PC-9 (cell line): Measurements from ENCODE around the gene CA11. TPM values are rescaled to one million over a fixed set of nuclear protein-coding genes. Genes with fewer than 3 reads are reported as not detected.

Source experiments
- BruUV-seq: library from RNA; stranded (reverse); fragments of 400-500 nt; replicated peaks from 2 replicates; lab custom pipeline; 2021; lab: Mats Ljungman, UMichigan
- CTCF ChIA-PET: fragments of 300-600 bp; sonication (Branson Sonifier 250); formaldehyde crosslinking; loops from one replicate; lab custom pipeline; 2022; ENCODE audit warnings: antibody characterized with exemption; lab: Charles Lee
- POLR2A ChIA-PET: fragments of 300-600 bp; sonication (Branson Sonifier 250); formaldehyde crosslinking; loops from one replicate; lab custom pipeline; 2022; ENCODE audit warnings: antibody characterized with exemption; ENCODE audit not compliant: unreplicated experiment; lab: Charles Lee
- DNase-seq, 2 experiments: peaks; one replicate each; pipeline versions ENCODE4 v3.0.0 to v3.0.0-alpha.2; 2015 to 2022; ENCODE audit warnings: mixed read lengths in 1 of 2
- H2AFZ ChIP-seq: fragments of 200-600 bp; sonication (generic); 2 replicates; pipeline ENCODE4 v1.8.1; 2017; ENCODE audit warnings: antibody characterized with exemption
- H3F3A ChIP-seq: fragments of 200-600 bp; sonication (generic); 2 replicates; pipeline ENCODE4 v1.8.1; 2017; ENCODE audit warnings: antibody characterized with exemption, mild to moderate bottlenecking, low read depth; ENCODE audit not compliant: insufficient read depth
- H3K27ac ChIP-seq: fragments of 200-600 bp; sonication (generic); 2 replicates; pipeline ENCODE4 v1.6.1; 2016; ENCODE audit warnings: mixed run types
- H3K27me3 ChIP-seq: fragments of 200-600 bp; sonication (generic); 2 replicates; pipeline ENCODE4 v1.6.1; 2016; ENCODE audit warnings: low read depth, mixed run types; ENCODE audit not compliant: insufficient read depth
- H3K36me3 ChIP-seq: fragments of 200-600 bp; sonication (generic); 2 replicates; pipeline ENCODE4 v1.6.1; 2016; ENCODE audit warnings: low read depth, mixed run types
- H3K4me1 ChIP-seq: fragments of 200-600 bp; sonication (generic); replicated peaks from 2 replicates; pipeline ENCODE4 v1.6.1; 2016; ENCODE audit warnings: mixed run types; ENCODE audit not compliant: insufficient read depth
- H3K4me2 ChIP-seq: fragments of 200-600 bp; sonication (generic); 2 replicates; pipeline ENCODE4 v1.6.1; 2017; ENCODE audit warnings: mixed run types
- H3K4me3 ChIP-seq: fragments of 200-600 bp; sonication (generic); 2 replicates; pipeline ENCODE4 v1.6.1; 2016; ENCODE audit warnings: mixed run types
- H3K79me2 ChIP-seq: fragments of 200-600 bp; sonication (generic); 2 replicates; pipeline ENCODE4 v1.6.1; 2017; ENCODE audit warnings: low read depth, mixed run types
- H3K9me2 ChIP-seq: fragments of 200-600 bp; sonication (generic); 2 replicates; pipeline ENCODE4 v1.8.1; 2017; ENCODE audit warnings: mild to moderate bottlenecking; ENCODE audit not compliant: insufficient read depth
- H3K9me3 ChIP-seq: fragments of 200-600 bp; sonication (generic); 2 replicates; pipeline ENCODE4 v1.8.1; 2016; ENCODE audit warnings: low read depth; ENCODE audit not compliant: insufficient read depth
- H4K20me1 ChIP-seq: fragments of 200-600 bp; sonication (generic); 2 replicates; pipeline ENCODE4 v1.8.1; 2017; ENCODE audit not compliant: insufficient read depth
- CTCF ChIP-seq: fragments of 200-600 bp; sonication (generic); conservative IDR thresholded peaks from 2 replicates; pipeline ENCODE4 v1.6.1; 2017; ENCODE audit warnings: mixed run types, antibody characterized with exemption, mild to moderate bottlenecking, moderate library complexity
- EZH2 ChIP-seq: fragments of 200-600 bp; sonication (generic); IDR thresholded peaks from 2 replicates; pipeline ENCODE4 v1.8.0; 2017; ENCODE audit warnings: antibody characterized with exemption, low read depth
- intact Hi-C: fragments of 100-400 bp; cut with micrococcal nuclease; formaldehyde crosslinking; loops from one replicate; pipeline ENCODE4 v1.10.0; 2022; ENCODE audit not compliant: unreplicated experiment
- total RNA-seq: library from RNA; stranded (reverse); gene quantifications from 2 replicates; pipeline ENCODE4 v1.2.3, GENCODE V29; 2021

The CA11 gene
- total RNA-seq, 1 experiment from 2014 or later: 11.0 TPM

DNA sequence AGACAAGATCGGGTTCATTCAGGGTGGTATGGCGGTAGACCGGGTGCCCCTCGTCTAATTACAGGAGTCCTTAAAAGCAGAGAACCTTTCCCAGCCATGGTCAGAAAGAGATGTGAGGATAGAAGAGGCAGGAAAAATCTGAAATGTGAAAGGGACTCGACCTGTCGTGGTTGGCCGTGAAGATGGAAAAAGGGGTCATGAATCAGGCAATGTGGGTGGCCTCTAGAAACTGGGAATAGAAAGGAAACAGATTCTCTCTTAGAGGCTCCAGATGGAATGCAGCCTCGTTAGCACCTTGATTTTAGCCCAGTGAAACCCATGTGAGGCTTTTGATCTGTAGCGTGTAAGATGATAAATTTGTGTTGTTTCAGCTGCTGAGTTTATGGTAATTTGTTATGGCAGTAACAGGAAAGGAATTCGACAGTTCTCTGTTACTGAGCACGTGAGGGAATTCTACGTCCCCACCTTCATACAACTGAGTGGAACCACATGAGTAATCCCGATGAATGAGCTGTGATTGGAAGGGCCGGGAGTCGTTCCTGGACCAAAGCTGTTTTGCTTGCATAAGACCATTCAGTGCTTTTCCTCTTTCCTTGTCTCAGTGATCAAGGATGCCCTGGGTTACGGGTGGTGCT, 11.0 kb upstream of the CA11 start:
- H3F3A ChIP-seq: peaks cover 18% of the 10 kb centered on the region
- peak overlapping the region; percentile 8; the same call in 1 of the 2 replicates for H3K4me2 ChIP-seq
- DNase-seq: peak in 1 of 2 experiments; percentile 70
- no peaks in the 10 kb centered on the region for H3K79me2 ChIP-seq
- no peaks in the 10 kb centered on the region for H3K36me3 ChIP-seq
- no peaks in the 10 kb centered on the region for H3K9me3 ChIP-seq
- TF ChIP-seq CTCF: no peak
- TF ChIP-seq EZH2: no peak
- ChIA-PET POLR2A (interaction anchor here (0.7 kb wide), 1 partner anchor 546 kb away, joined by 18 read pairs; the partner anchor contains the start of gene PLA2G4C), CTCF (interaction anchor here (0.6 to 0.7 kb wide), 2 partner anchors 8 to 17 kb away, joined by 3 to 5 read pairs; no protein-coding TSS in a partner anchor)
- no peaks in the 10 kb centered on the region for H3K9me2 ChIP-seq
- H3K4me3 ChIP-seq: no peak overlapping the region
- intact Hi-C loops: no loop called here
- no peak overlapping the region for H2AFZ ChIP-seq
- H3K4me1 ChIP-seq: peaks cover 10% of the 10 kb centered on the region; the same call in 1 of the 2 replicates
- no TSS peak for BruUV-seq
- H3K27ac ChIP-seq: no peak overlapping the region
- no peaks in the 10 kb centered on the region for H3K27me3 ChIP-seq
- H4K20me1 ChIP-seq: no peaks in the 10 kb centered on the region

- H3K27me3 ChIP-seq: no peaks in the 10 kb centered on the region
- H3K27ac ChIP-seq: no peak overlapping the region
- H3F3A ChIP-seq: peaks cover 23% of the 10 kb centered on the region
- no peak overlapping the region for H3K4me2 ChIP-seq
- POLR2A ChIA-PET: no interaction called here
- intact Hi-C loops: no loop called here
- H2AFZ ChIP-seq: no peak overlapping the region
- TF ChIP-seq EZH2: no peak
- no peak for TF ChIP-seq CTCF
- H3K36me3 ChIP-seq: no peaks in the 10 kb centered on the region
- no peaks in the 10 kb centered on the region for H3K9me3 ChIP-seq
- no peaks in the 10 kb centered on the region for H4K20me1 ChIP-seq
- CTCF ChIA-PET: interaction anchor here (0.6 kb wide), 2 partner anchors 10 to 190 kb away, joined by 3 to 4 read pairs; no protein-coding TSS in a partner anchor
- H3K4me3 ChIP-seq: no peak overlapping the region
- DNase-seq: no peak
- H3K9me2 ChIP-seq: no peaks in the 10 kb centered on the region
- H3K4me1 ChIP-seq: peaks cover 13% of the 10 kb centered on the region
- no TSS peak for BruUV-seq
- no peaks in the 10 kb centered on the region for H3K79me2 ChIP-seq
These were observed 8.5 kb upstream of the CA11 start for GRCh38 chr19:48654299-48655059.

- Histone ChIP-seq H3K4me1 (peaks cover 14% of the 10 kb centered on the region), H3K27me3 (no peaks in the 10 kb centered on the region), H3K4me3 (no peak overlapping the region), H3K4me2 (no peak overlapping the region), H3K9me3 (no peaks in the 10 kb centered on the region), H4K20me1 (no peaks in the 10 kb centered on the region), H3F3A (peaks cover 21% of the 10 kb centered on the region; the same call in 1 of the 2 replicates), H2AFZ (no peak overlapping the region), H3K36me3 (no peaks in the 10 kb centered on the region), H3K9me2 (no peaks in the 10 kb centered on the region), H3K79me2 (no peaks in the 10 kb centered on the region), H3K27ac (no peak overlapping the region)
- ChIA-PET POLR2A (no interaction called here), CTCF (interaction anchor here (0.7 kb wide), 1 partner anchor 322 kb away, joined by 7 read pairs; no protein-coding TSS in a partner anchor)
- no TSS peak for BruUV-seq
- TF ChIP-seq CTCF: no peak
- intact Hi-C loops: no loop called here
- no peak for DNase-seq
These were observed 5.7 kb upstream of the CA11 start for GRCh38 chr19:48651683-48652048.
